HepG2 (cell line): ENCODE measurements around the gene AMZ2. TPM values are rescaled to one million over a fixed set of nuclear protein-coding genes. Genes with fewer than 3 reads are reported as not detected.
A peak's percentile ranks its signal among the peaks of the same experiment; 100 is the strongest.

ENCODE experiments used
- AGO1 ChIP-seq: fragments of 200-400 bp; formaldehyde crosslinking; IDR thresholded peaks from 2 replicates; pipeline ENCODE4 v1.6.1; 2017; ENCODE audit warnings: mild to moderate bottlenecking, low read depth, low read length, moderate library complexity; ENCODE audit not compliant: poor library complexity, severe bottlenecking
- ASH2L ChIP-seq: fragments of 300-600, 200-600 bp; sonication (generic); IDR thresholded peaks from 2 replicates; pipeline ENCODE4 v1.7.0; 2017; ENCODE audit warnings: low read depth, mild to moderate bottlenecking, moderate library complexity, mixed read lengths, low read length; ENCODE audit not compliant: insufficient read length
- ERF ChIP-seq: IDR thresholded peaks from 2 replicates; pipeline ENCODE4 v1.6.1; 2018; ENCODE audit warnings: missing biosample characterization, missing genetic modification reagents
- GABPB1 ChIP-seq: IDR thresholded peaks from 2 replicates; pipeline ENCODE4 v1.6.1; 2016; ENCODE audit warnings: mild to moderate bottlenecking, missing genetic modification reagents, moderate library complexity, missing compliant biosample characterization
- HES4 ChIP-seq: sonication (generic); formaldehyde crosslinking; IDR thresholded peaks from 2 replicates; pipeline ENCODE4 v1.9.0; 2021; ENCODE audit warnings: mild to moderate bottlenecking, missing genetic modification reagents, borderline replicate concordance
- KLF13 ChIP-seq: sonication (generic); formaldehyde crosslinking; IDR thresholded peaks from 2 replicates; pipeline ENCODE4 v1.4.0; 2020; ENCODE audit warnings: mild to moderate bottlenecking, missing genetic modification reagents
- KLF15 ChIP-seq: sonication (generic); formaldehyde crosslinking; IDR thresholded peaks from 2 replicates; pipeline ENCODE4 v1.8.1; 2023; ENCODE audit warnings: borderline replicate concordance, mild to moderate bottlenecking, inconsistent platforms, missing genetic modification reagents, mixed read lengths
- NFYC ChIP-seq: IDR thresholded peaks from 2 replicates; pipeline ENCODE4 v1.6.1; 2016; ENCODE audit warnings: missing genetic modification reagents, missing compliant biosample characterization
- NR0B2 ChIP-seq: sonication (generic); formaldehyde crosslinking; IDR thresholded peaks from 2 replicates; pipeline ENCODE4 v1.4.0; 2020; ENCODE audit warnings: mild to moderate bottlenecking, missing genetic modification reagents
- RAD51 ChIP-seq: fragments of 450-650 bp; IDR thresholded peaks from 2 replicates; pipeline ENCODE4 v1.6.1; 2016; ENCODE audit warnings: borderline replicate concordance
- SRY ChIP-seq: sonication (generic); formaldehyde crosslinking; IDR thresholded peaks from 2 replicates; pipeline ENCODE4 v1.8.0; 2022; ENCODE audit warnings: mild to moderate bottlenecking, missing genetic modification reagents
- SUZ12 ChIP-seq: fragments of 150-350 bp; IDR thresholded peaks from 2 replicates; pipeline ENCODE4 v1.6.1; 2014; ENCODE audit warnings: low read depth, low read length
- TP53 ChIP-seq: sonication (generic); formaldehyde crosslinking; conservative IDR thresholded peaks from 2 replicates; pipeline ENCODE4 v1.4.0; 2020; ENCODE audit warnings: missing genetic modification reagents
- U2AF2 ChIP-seq: fragments of 200-400 bp; formaldehyde crosslinking; IDR thresholded peaks from 2 replicates; pipeline ENCODE4 v1.6.1; 2017; ENCODE audit warnings: low read depth, mild to moderate bottlenecking, low read length
- ZNF446 ChIP-seq: sonication (generic); formaldehyde crosslinking; IDR thresholded peaks from 2 replicates; pipeline ENCODE4 v1.5.0; 2020; ENCODE audit warnings: mild to moderate bottlenecking, missing genetic modification reagents
- ZNF496 ChIP-seq: sonication (generic); formaldehyde crosslinking; IDR thresholded peaks from 2 replicates; pipeline ENCODE4 v1.8.1; 2023; ENCODE audit warnings: mild to moderate bottlenecking, moderate library complexity, missing genetic modification reagents; ENCODE audit not compliant: insufficient replicate concordance
- ZNF737 ChIP-seq: sonication (generic); formaldehyde crosslinking; IDR thresholded peaks from 2 replicates; pipeline ENCODE4 v1.5.0; 2020; ENCODE audit warnings: missing genetic modification reagents, mild to moderate bottlenecking, borderline replicate concordance
- ZNF773 ChIP-seq: sonication (generic); formaldehyde crosslinking; IDR thresholded peaks from 2 replicates; pipeline ENCODE4 v1.4.0; 2020; ENCODE audit warnings: missing genetic modification reagents, borderline replicate concordance
- ZNF816 ChIP-seq: sonication (generic); formaldehyde crosslinking; IDR thresholded peaks from 2 replicates; pipeline ENCODE4 v1.8.0; 2022; ENCODE audit warnings: missing genetic modification reagents, mild to moderate bottlenecking, borderline replicate concordance
- ZNF879 ChIP-seq: sonication (generic); formaldehyde crosslinking; IDR thresholded peaks from 2 replicates; pipeline ENCODE4 v1.8.1; 2023; ENCODE audit warnings: missing genetic modification reagents
- ZSCAN30 ChIP-seq: sonication (generic); formaldehyde crosslinking; IDR thresholded peaks from 2 replicates; pipeline ENCODE4 v1.5.0; 2020; ENCODE audit warnings: mild to moderate bottlenecking, missing genetic modification reagents
- polyA plus RNA-seq, 8 experiments: library from polyadenylated mRNA; depleted of rRNA in 3 of 8; stranded (reverse) in 7 of 8; unstranded in 1 of 8; fragments of >200 nt; fragmentation: Illumina TruSeq in 4 of 8; extraction: Trizol in 4 of 8; gene quantifications; 2 replicates each; pipeline versions ENCODE4 v1.2.1 to v1.2.3, GENCODE V29; 2011 to 2016; ENCODE audit warnings: low read depth in 4 of 8, missing spikeins in 1 of 8, mixed read lengths in 1 of 8; ENCODE audit not compliant: insufficient read depth in 1 of 8
- total RNA-seq, 5 experiments: library from RNA; depleted of rRNA; stranded (reverse); fragments of >200 nt; fragmentation: Illumina TruSeq; extraction: Trizol; gene quantifications; 2 replicates each; pipeline ENCODE4 v1.2.3, GENCODE V29; 2016; ENCODE audit warnings: low read depth in 1 of 5
- TF ChIP-seq, protein P1 (sequence below): IDR thresholded peaks from 2 replicates; pipeline ENCODE4 v1.6.1; 2016; ENCODE audit warnings: low read depth, missing genetic modification reagents, missing compliant biosample characterization

The AMZ2 gene
- total and polyA plus RNA-seq, 2 of the 13 experiments (the other 11 are each of a cell fraction or from before 2014, with no cell fraction given) = 86.9 to 90.2 TPM

GRCh38 chr17:68248199-68248825 is 469 bp downstream of the AMZ2 start (continued):
- TF ChIP-seq NR0B2 = no peak
- 0 out of 2 replicates have a peak, but pooled peaks have one; percentile 55 for TF ChIP-seq KLF15
- TF ChIP-seq KLF13 (CRISPR knock-in tag) = 0 out of 2 replicates have a peak, but pooled peaks have one; percentile 19
- TF ChIP-seq RAD51 = no peak
- peak; percentile 28; the same call in 1 of the 2 replicates for TF ChIP-seq GABPB1
- TF ChIP-seq AGO1 = no peak
- TF ChIP-seq NFYC = no peak
- TF ChIP-seq SRY = no peak
- TF ChIP-seq ZNF446 (CRISPR knock-in tag) = peak; percentile 75; the same call in 1 of the 2 replicates
- TF ChIP-seq ERF (CRISPR knock-in tag) = no peak
- no peak for TF ChIP-seq ZNF879 (CRISPR knock-in tag)
- no peak for TF ChIP-seq ZNF773 (CRISPR knock-in tag)
- no peak for TF ChIP-seq SUZ12
- 0 out of 2 replicates have a peak, but pooled peaks have one; percentile 69 for TF ChIP-seq ZNF737 (CRISPR knock-in tag)
- 0 out of 2 replicates have a peak, but pooled peaks have one; percentile 23 for TF ChIP-seq TP53 (CRISPR knock-in tag)
- no peak for TF ChIP-seq ZNF496 (CRISPR knock-in tag)
- TF ChIP-seq ZNF816 (CRISPR knock-in tag) = 0 out of 2 replicates have a peak, but pooled peaks have one; percentile 64
- peak; percentile 21 for TF ChIP-seq HES4 (CRISPR knock-in tag)
- TF ChIP-seq U2AF2 = no peak
- TF ChIP-seq ASH2L = peak; percentile 42
- TF ChIP-seq, protein P1, sequence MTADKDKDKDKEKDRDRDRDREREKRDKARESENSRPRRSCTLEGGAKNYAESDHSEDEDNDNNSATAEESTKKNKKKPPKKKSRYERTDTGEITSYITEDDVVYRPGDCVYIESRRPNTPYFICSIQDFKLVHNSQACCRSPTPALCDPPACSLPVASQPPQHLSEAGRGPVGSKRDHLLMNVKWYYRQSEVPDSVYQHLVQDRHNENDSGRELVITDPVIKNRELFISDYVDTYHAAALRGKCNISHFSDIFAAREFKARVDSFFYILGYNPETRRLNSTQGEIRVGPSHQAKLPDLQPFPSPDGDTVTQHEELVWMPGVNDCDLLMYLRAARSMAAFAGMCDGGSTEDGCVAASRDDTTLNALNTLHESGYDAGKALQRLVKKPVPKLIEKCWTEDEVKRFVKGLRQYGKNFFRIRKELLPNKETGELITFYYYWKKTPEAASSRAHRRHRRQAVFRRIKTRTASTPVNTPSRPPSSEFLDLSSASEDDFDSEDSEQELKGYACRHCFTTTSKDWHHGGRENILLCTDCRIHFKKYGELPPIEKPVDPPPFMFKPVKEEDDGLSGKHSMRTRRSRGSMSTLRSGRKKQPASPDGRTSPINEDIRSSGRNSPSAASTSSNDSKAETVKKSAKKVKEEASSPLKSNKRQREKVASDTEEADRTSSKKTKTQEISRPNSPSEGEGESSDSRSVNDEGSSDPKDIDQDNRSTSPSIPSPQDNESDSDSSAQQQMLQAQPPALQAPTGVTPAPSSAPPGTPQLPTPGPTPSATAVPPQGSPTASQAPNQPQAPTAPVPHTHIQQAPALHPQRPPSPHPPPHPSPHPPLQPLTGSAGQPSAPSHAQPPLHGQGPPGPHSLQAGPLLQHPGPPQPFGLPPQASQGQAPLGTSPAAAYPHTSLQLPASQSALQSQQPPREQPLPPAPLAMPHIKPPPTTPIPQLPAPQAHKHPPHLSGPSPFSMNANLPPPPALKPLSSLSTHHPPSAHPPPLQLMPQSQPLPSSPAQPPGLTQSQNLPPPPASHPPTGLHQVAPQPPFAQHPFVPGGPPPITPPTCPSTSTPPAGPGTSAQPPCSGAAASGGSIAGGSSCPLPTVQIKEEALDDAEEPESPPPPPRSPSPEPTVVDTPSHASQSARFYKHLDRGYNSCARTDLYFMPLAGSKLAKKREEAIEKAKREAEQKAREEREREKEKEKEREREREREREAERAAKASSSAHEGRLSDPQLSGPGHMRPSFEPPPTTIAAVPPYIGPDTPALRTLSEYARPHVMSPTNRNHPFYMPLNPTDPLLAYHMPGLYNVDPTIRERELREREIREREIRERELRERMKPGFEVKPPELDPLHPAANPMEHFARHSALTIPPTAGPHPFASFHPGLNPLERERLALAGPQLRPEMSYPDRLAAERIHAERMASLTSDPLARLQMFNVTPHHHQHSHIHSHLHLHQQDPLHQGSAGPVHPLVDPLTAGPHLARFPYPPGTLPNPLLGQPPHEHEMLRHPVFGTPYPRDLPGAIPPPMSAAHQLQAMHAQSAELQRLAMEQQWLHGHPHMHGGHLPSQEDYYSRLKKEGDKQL (CRISPR knock-in tag) = 0 out of 2 replicates have a peak, but pooled peaks have one; percentile 5
- TF ChIP-seq ZSCAN30 (CRISPR knock-in tag) = no peak
